Measurements from ENCODE around the gene JMJD1C. TPM values are rescaled to one million over a fixed set of nuclear protein-coding genes. Genes with fewer than 3 reads are reported as not detected.
A peak's percentile ranks its signal among the peaks of the same experiment; 100 is the strongest.

The JMJD1C gene
- total and polyA plus RNA-seq, 12 donors = 36.0 to 124 (median 57.2) TPM

- intact Hi-C loops (cut with DNase I) = loop anchor here in 1 of 2 donors (10.0 kb wide), 3 partner anchors 55 to 415 kb away; partner anchors contain the start of gene JMJD1C
- WGBS, 4 donors = 91 to 99% (median 92%) methylated on average over 2 of the region's 2 CpGs
Observed at GRCh38 chr10:63209705-63210104, 256.1 kb downstream of the JMJD1C start.

GRCh38 chr10:63208986-63209385 lies 256.8 kb downstream of the JMJD1C start:
- TF ChIP-seq POLR2A (IDR thresholded peaks at IDR 0.05) (no peak), CTCF (IDR thresholded peaks at IDR 0.05) (no peak)
- Histone ChIP-seq H3K27ac (no peak overlapping the region), H3K27me3 (no peaks in the 10 kb centered on the region), H3K4me1 (replicated peaks in 1 of 2) (peaks cover 18 to 61% of the 10 kb centered on the region in 2 donors), H3K9me3 (replicated peaks in 1 of 3) (no peaks in the 10 kb centered on the region), H3K36me3 (replicated peaks in 1 of 2) (peaks cover 0 to 8% of the 10 kb centered on the region in 2 donors), H3K4me3 (no peak overlapping the region)
- intact Hi-C loops (cut with DNase I) = loop anchor here in 1 of 2 donors (10.0 kb wide), 1 partner anchor 416 kb away; no protein-coding TSS in a partner anchor
- peak in 1 of 7 donors; percentile 24 for DNase-seq
- 43 to 50% (median 45%) methylated on average over 2 of the region's 2 CpGs for WGBS, 4 donors

More at GRCh38 chr10:63209705-63210104, 256.1 kb downstream of the JMJD1C start:
- no peaks in the 10 kb centered on the region for H3K27me3 ChIP-seq
- DNase-seq = no peak
- H3K27ac ChIP-seq = no peak overlapping the region
- H3K36me3 ChIP-seq (replicated peaks in 1 of 2) = peaks cover 0 to 15% of the 10 kb centered on the region in 2 donors
- no peak overlapping the region for H3K4me3 ChIP-seq
- TF ChIP-seq CTCF (IDR thresholded peaks at IDR 0.05) = no peak
- TF ChIP-seq POLR2A (IDR thresholded peaks at IDR 0.05) = no peak
- no peaks in the 10 kb centered on the region for H3K9me3 ChIP-seq (replicated peaks in 1 of 3)
- peaks cover 18 to 68% of the 10 kb centered on the region in 2 donors for H3K4me1 ChIP-seq (replicated peaks in 1 of 2)

GRCh38 chr10:63206997-63207811 lies 258.6 kb downstream of the JMJD1C start:
- WGBS, 4 donors = 21 to 35% (median 33%) methylated on average over 7 of the region's 7 CpGs
- peaks cover 18 to 61% of the 10 kb centered on the region in 2 donors for H3K4me1 ChIP-seq (replicated peaks in 1 of 2)
- H3K27me3 ChIP-seq = no peaks in the 10 kb centered on the region
- no peaks in the 10 kb centered on the region for H3K36me3 ChIP-seq (replicated peaks in 1 of 2)
- peak in 6 of 7 donors; percentile 38 to 84 (median 66) for DNase-seq
- H3K9me3 ChIP-seq (replicated peaks in 1 of 3) = no peaks in the 10 kb centered on the region
- intact Hi-C loops (cut with DNase I) = loop anchor here in 1 of 2 donors (10.0 kb wide), 1 partner anchor 418 kb away; no protein-coding TSS in a partner anchor
- TF ChIP-seq CTCF (IDR thresholded peaks at IDR 0.05) (no peak), POLR2A (IDR thresholded peaks at IDR 0.05) (peak in 1 of 2 donors; percentile 6)
- H3K4me3 ChIP-seq = peak overlapping the region in 1 of 4 donors; percentile 2
- peak overlapping the region; percentile 34 to 82 (median 47) for H3K27ac ChIP-seq

DNA sequence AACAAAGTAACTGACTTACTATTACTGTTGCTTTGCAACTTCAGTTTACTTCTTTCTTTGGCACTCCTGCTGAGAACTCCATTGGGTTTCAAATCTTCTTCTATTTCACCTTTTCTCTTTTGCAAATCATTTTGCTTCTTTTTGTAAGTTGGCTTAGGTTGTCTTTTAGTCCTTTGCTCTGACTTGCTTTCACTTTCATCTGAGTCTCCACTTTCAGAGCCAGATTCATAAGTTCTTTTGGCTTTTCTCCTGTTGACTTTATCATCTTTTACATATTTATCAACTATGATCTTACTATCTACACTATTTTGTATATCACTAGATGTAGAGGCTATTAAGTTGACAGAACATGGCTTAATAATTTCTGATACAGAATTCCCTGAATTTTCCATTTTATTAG lies 259.2 kb downstream of the JMJD1C start:
- Histone ChIP-seq H3K27ac (peak overlapping the region; percentile 34 to 82 (median 47)), H3K36me3 (replicated peaks in 1 of 2) (no peaks in the 10 kb centered on the region), H3K4me1 (replicated peaks in 1 of 2) (peaks cover 18 to 61% of the 10 kb centered on the region in 2 donors), H3K27me3 (no peaks in the 10 kb centered on the region), H3K4me3 (peak overlapping the region in 1 of 4 donors; percentile 0), H3K9me3 (replicated peaks in 1 of 3) (no peaks in the 10 kb centered on the region)
- DNase-seq = no peak
- TF ChIP-seq CTCF (IDR thresholded peaks at IDR 0.05) (no peak), POLR2A (IDR thresholded peaks at IDR 0.05) (no peak)
- intact Hi-C loops (cut with DNase I) = loop anchor here in 1 of 2 donors (10.0 kb wide), 1 partner anchor 418 kb away; no protein-coding TSS in a partner anchor

All from adrenal gland (tissue), 12 donors.